Adrenal gland (tissue), 12 donors: ENCODE data around the gene APBB3. TPM values are rescaled to one million over a fixed set of nuclear protein-coding genes. Genes with fewer than 3 reads are reported as not detected.
A peak's percentile ranks its signal among the peaks of the same experiment; 100 is the strongest.

Experiments used
- DNase-seq, 7 donors: peaks; one replicate each; pipeline ENCODE4 v3.0.0-alpha.2; 2019 to 2020
- H3K27ac ChIP-seq, 5 donors: fragments of 200-600 bp; sonication (generic) in 4 of 5; 1 replicate in 3 of 5; 2 replicates in 2 of 5; pipeline versions ENCODE4 v1.5.1 to v1.8.0; 2016 to 2020; ENCODE audit warnings: mild to moderate bottlenecking in 1 of 5
- H3K27me3 ChIP-seq: fragments of 200-600 bp; 2 replicates; pipeline ENCODE4 v1.8.0; 2021
- H3K36me3 ChIP-seq, 2 donors: fragments of 200-600 bp; replicated peaks in 1 of 2; 1 replicate in 1 of 2; 2 replicates in 1 of 2; pipeline versions ENCODE4 v1.5.1 to v1.8.0; 2018 to 2022
- H3K4me1 ChIP-seq, 2 donors: fragments of 200-600 bp; replicated peaks in 1 of 2; 1 replicate in 1 of 2; 2 replicates in 1 of 2; pipeline versions ENCODE4 v1.5.1 to v1.8.0; 2018 to 2021
- H3K4me3 ChIP-seq, 4 donors: fragments of 200-600 bp; sonication (generic) in 3 of 4; one replicate each; pipeline ENCODE4 v1.5.1; 2016 to 2018
- H3K9me3 ChIP-seq, 3 donors: fragments of 200-600 bp; sonication (generic) in 1 of 3; replicated peaks in 1 of 3; 1 replicate in 2 of 3; 2 replicates in 1 of 3; pipeline versions ENCODE4 v1.5.1 to v1.8.0; 2016 to 2021
- CTCF ChIP-seq, 6 experiments: fragments of 450-650 bp in 4 of 6; fragments of 200-600 bp in 2 of 6; sonication (generic) in 1 of 6; IDR thresholded peaks; 1 replicate in 5 of 6; 2 replicates in 1 of 6; pipeline versions ENCODE4 v1.5.1 to v1.8.0; 2016 to 2021; ENCODE audit warnings: antibody characterized with exemption in 6 of 6, mild to moderate bottlenecking in 2 of 6, moderate library complexity in 1 of 6
- POLR2A ChIP-seq, 2 donors: fragments of 450-650 bp; IDR thresholded peaks; one replicate each; pipeline ENCODE4 v1.6.1; 2017; ENCODE audit warnings: antibody characterized with exemption in 2 of 2, mild to moderate bottlenecking in 2 of 2, moderate library complexity in 1 of 2
- WGBS, 4 donors: extraction: QIAGEN DNeasy Blood & Tissue Kit in 2 of 4; methylation state at CpG; one replicate each; pipeline versions ENCODE4 v1.1.5 to v1.1.7; 2013 to 2017; 5-methylcytosine and 5-hydroxymethylcytosine counted together
- intact Hi-C, 2 donors: fragments of 100-400 bp; cut with DNase I; formaldehyde crosslinking; loops; one replicate each; pipeline versions ENCODE4 v1.14.1 to v1.15.0; 2022 to 2023
- polyA plus RNA-seq, 3 donors: library from polyadenylated mRNA; stranded (reverse); fragments of 200-250 nt in 2 of 3; fragments of 350-450 nt in 1 of 3; fragmentation: Illumina TruSeq in 1 of 3; extraction: RNeasy Lipid Tissue Mini Kit (QIAGEN cat#74804) in 1 of 3; gene quantifications; one replicate each; pipeline ENCODE4 v1.2.3, GENCODE V29; 2013 to 2014
- total RNA-seq, 9 donors: library from RNA; depleted of rRNA in 4 of 9; stranded (reverse); fragments of >200 nt in 4 of 9; fragments of 120-200 nt in 1 of 9; fragmentation: NEBNext Ultra II Directional in 1 of 9; extraction: Animal tissue kit (Norgen Biotek cat#: 25700) in 1 of 9; gene quantifications; one replicate each; pipeline versions ENCODE4 v1.1.0 to v1.2.4, GENCODE V29; 2013 to 2023
- donor health status: healthy with polysubstance abuse.
- donor health status: Bipolar disorder and iron deficiency.
- donor health status: DM: yes; HTN: yes; CAD: no.
- donor health status: DM: no; HTN: no; CAD: no.
- donor health status: DM: no; HTN: no; CAD: no.
- donor health status: DM: yes; HTN: yes; CAD: no.

The APBB3 gene
- total and polyA plus RNA-seq, 12 donors = 14.0 to 163 (median 36.1) TPM

GRCh38 chr5:140560227-140560626 is 4.2 kb downstream of the APBB3 start:
- no peaks in the 10 kb centered on the region for H3K27me3 ChIP-seq
- peak in 1 of 7 donors; percentile 53 for DNase-seq
- H3K27ac ChIP-seq = no peak overlapping the region
- H3K9me3 ChIP-seq = no peaks in the 10 kb centered on the region
- TF ChIP-seq POLR2A (IDR thresholded peaks at IDR 0.05) = no peak
- TF ChIP-seq CTCF (IDR thresholded peaks at IDR 0.05) = no peak
- intact Hi-C loops = no loop called here
- WGBS, 4 donors = 91 to 100% (median 94%) methylated on average over 2 to 10 of the region's 10 CpGs
- no peak overlapping the region for H3K4me3 ChIP-seq
- peaks cover 0 to 9% of the 10 kb centered on the region in 2 donors for H3K36me3 ChIP-seq
- peaks cover 37 to 46% of the 10 kb centered on the region in 2 donors for H3K4me1 ChIP-seq

GRCh38 chr5:140558542-140558941 is 5.9 kb downstream of the APBB3 start:
- TF ChIP-seq POLR2A (IDR thresholded peaks at IDR 0.05) = no peak
- no peak for TF ChIP-seq CTCF (IDR thresholded peaks at IDR 0.05)
- Histone ChIP-seq H3K9me3 (no peaks in the 10 kb centered on the region), H3K27me3 (no peaks in the 10 kb centered on the region), H3K27ac (peak overlapping the region in 2 of 5 donors; percentile 93 to 94), H3K4me3 (no peak overlapping the region), H3K36me3 (peaks cover 0 to 9% of the 10 kb centered on the region in 2 donors), H3K4me1 (peaks cover 39 to 57% of the 10 kb centered on the region in 2 donors)
- intact Hi-C loops = loop anchor here in 1 of 2 donors (5.0 kb wide), 1 partner anchor 79 kb away; the partner anchor contains the start of gene TMCO6
- 92 to 97% (median 96%) methylated on average over 5 to 9 of the region's 9 CpGs for WGBS, 4 donors
- no peak for DNase-seq

GRCh38 chr5:140557965-140558364 is 6.4 kb downstream of the APBB3 start:
- no peak for DNase-seq
- TF ChIP-seq POLR2A (IDR thresholded peaks at IDR 0.05) = no peak
- no peak for TF ChIP-seq CTCF (IDR thresholded peaks at IDR 0.05)
- peaks cover 33 to 57% of the 10 kb centered on the region in 2 donors for H3K4me1 ChIP-seq
- H3K9me3 ChIP-seq = no peaks in the 10 kb centered on the region
- H3K36me3 ChIP-seq = peaks cover 0 to 9% of the 10 kb centered on the region in 2 donors
- 71 to 88% (median 81%) methylated on average over 3 of the region's 3 CpGs for WGBS, 4 donors
- H3K27me3 ChIP-seq = no peaks in the 10 kb centered on the region
- intact Hi-C loops = loop anchor here in 1 of 2 donors (5.0 kb wide), 1 partner anchor 79 kb away; the partner anchor contains the start of gene TMCO6
- H3K27ac ChIP-seq = peak overlapping the region; percentile 92 to 95 (median 93)
- H3K4me3 ChIP-seq = no peak overlapping the region

- Histone ChIP-seq H3K4me1 (peaks cover 26 to 51% of the 10 kb centered on the region in 2 donors), H3K36me3 (peaks cover 0 to 9% of the 10 kb centered on the region in 2 donors), H3K27ac (peak within 1 kb of the TSS; percentile 92 to 95 (median 93)), H3K27me3 (no peaks in the 10 kb centered on the region), H3K9me3 (no peaks in the 10 kb centered on the region), H3K4me3 (peak within 1 kb of the TSS; percentile 71 to 93 (median 86))
- intact Hi-C loops = loop anchor here in 1 of 2 donors (5.0 kb wide), 1 partner anchor 80 kb away; the partner anchor contains the start of gene TMCO6
- TF ChIP-seq CTCF (IDR thresholded peaks at IDR 0.05) (no peak), POLR2A (IDR thresholded peaks at IDR 0.05) (peak; percentile 93 to 98)
- 1 to 17% (median 3%) methylated on average over 3 to 46 of the region's 46 CpGs for WGBS, 4 donors
- peak; percentile 92 to 96 (median 95) for DNase-seq
These were observed 7.1 kb downstream of the APBB3 start, which contains the start of gene SRA1 for GRCh38 chr5:140557136-140557805. Gene SRA1 (minus strand): TSS chr5:140557473. CDS start chr5:140557452, 21 bp downstream.
